Inferior parietal cortex (tissue), 1 donor: ENCODE results near the gene ZNF785.
"Not testable (repeated sequence)": the region's sequence is repeated elsewhere in the genome, so short reads cannot be mapped to it uniquely, and the experiment has no call there.

Experiments
- DNase-seq: peaks from one replicate; pipeline ENCODE4 v3.0.0-alpha.2; 2016; ENCODE audit errors: extremely low spot score

Gene ZNF785

GRCh38 chr16:30602616-30603277 is 17.2 kb upstream of the ZNF785 start:
- DNase-seq: no peak

GRCh38 chr16:30601966-30602365 is 16.5 kb upstream of the ZNF785 start:
- DNase-seq: no peak

GRCh38 chr16:30600929-30601328 is 15.4 kb upstream of the ZNF785 start:
- DNase-seq: no peak

- DNase-seq: no peak
These were observed 14.7 kb upstream of the ZNF785 start for GRCh38 chr16:30600215-30600614.

- no peak for DNase-seq
These were observed 7.4 kb upstream of the ZNF785 start for GRCh38 chr16:30592871-30593270.

- DNase-seq: not testable (repeated sequence)
These were observed 5.4 kb upstream of the ZNF785 start for GRCh38 chr16:30590869-30591268.

- not testable (repeated sequence) for DNase-seq
These were observed 4.1 kb upstream of the ZNF785 start for GRCh38 chr16:30589582-30589981.

GRCh38 chr16:30588651-30589050 is 3.2 kb upstream of the ZNF785 start:
- no peak for DNase-seq

- DNase-seq: peak; percentile 38
These were observed 486 bp downstream of the ZNF785 start for GRCh38 chr16:30585022-30585399.

GRCh38 chr16:30582611-30583340 is 2.7 kb downstream of the ZNF785 start:
- DNase-seq: no peak

GRCh38 chr16:30581457-30581856 is 4.0 kb downstream of the ZNF785 start:
- DNase-seq: no peak

- no peak for DNase-seq
These were observed 10.8 kb downstream of the ZNF785 start for GRCh38 chr16:30574678-30575077.

- peak; percentile 96 for DNase-seq
These were observed 13.8 kb downstream of the ZNF785 start, which contains the start of gene ZNF688 for GRCh38 chr16:30571445-30572322. ZNF688 (minus strand) TSS chr16:30571714; CDS start chr16:30571629, 85 bp downstream.

- DNase-seq: peak; percentile 36
These were observed 14.7 kb downstream of the ZNF785 start for GRCh38 chr16:30570636-30571444.

- no peak for DNase-seq
These were observed 15.5 kb downstream of the ZNF785 start for GRCh38 chr16:30569746-30570635.

GRCh38 chr16:30569281-30569680 is 16.2 kb downstream of the ZNF785 start:
- no peak for DNase-seq

GRCh38 chr16:30567991-30568638 is 17.4 kb downstream of the ZNF785 start:
- no peak for DNase-seq

- DNase-seq: no peak
These were observed 18.1 kb downstream of the ZNF785 start for GRCh38 chr16:30567160-30567990.

- DNase-seq: no peak
These were observed 19.0 kb downstream of the ZNF785 start for GRCh38 chr16:30566531-30566930.
